ENCODE measurements around the gene TTLL9. TPM values are rescaled to one million over a fixed set of nuclear protein-coding genes. Genes with fewer than 3 reads are reported as not detected.

TTLL9 gene
- total and polyA plus RNA-seq, 2 of the 13 experiments (the other 11 are each of a cell fraction or from before 2014, with no cell fraction given): not detected

GRCh38 chr20:31861385-31862156 is 8.9 kb upstream of the TTLL9 start (continued):
- peak; percentile 24; the same call in 1 of the 2 replicates for TF ChIP-seq PAXIP1 (CRISPR knock-in tag; conservative IDR thresholded peaks at IDR 0.05)
- 0 out of 2 replicates have a peak, but pooled peaks have one; percentile 29 for TF ChIP-seq ZNF704 (CRISPR knock-in tag; IDR thresholded peaks at IDR 0.05; ENCODE audit: borderline replicate concordance)
- TF ChIP-seq ZBTB3 (CRISPR knock-in tag; IDR thresholded peaks at IDR 0.05; ENCODE audit: borderline replicate concordance, low read depth): 0 out of 2 replicates have a peak, but pooled peaks have one; percentile 40
- TF ChIP-seq ZNF572 (CRISPR knock-in tag; IDR thresholded peaks at IDR 0.05): 0 out of 2 replicates have a peak, but pooled peaks have one; percentile 16
- TF ChIP-seq KDM6A (CRISPR knock-in tag; IDR thresholded peaks at IDR 0.05; ENCODE audit: low read depth): no peak
- no peak for TF ChIP-seq ZSCAN9 (CRISPR knock-in tag; IDR thresholded peaks at IDR 0.05; ENCODE audit: borderline replicate concordance)
- no peak for TF ChIP-seq REXO4 (CRISPR knock-in tag; IDR thresholded peaks at IDR 0.05; ENCODE audit: borderline replicate concordance)
- peak; percentile 79 for TF ChIP-seq ZNF576 (CRISPR knock-in tag; IDR thresholded peaks at IDR 0.05)
- TF ChIP-seq ZNF644 (CRISPR knock-in tag; IDR thresholded peaks at IDR 0.05; ENCODE audit: low read depth): no peak
- TF ChIP-seq SMARCC2 (IDR thresholded peaks at IDR 0.05): no peak
- TF ChIP-seq GLMP (CRISPR knock-in tag; IDR thresholded peaks at IDR 0.05; ENCODE audit: borderline replicate concordance): no peak
- no peak for TF ChIP-seq ZKSCAN8 (CRISPR knock-in tag; IDR thresholded peaks at IDR 0.05; ENCODE audit: borderline replicate concordance)
- TF ChIP-seq HMGA1 (CRISPR knock-in tag; conservative IDR thresholded peaks at IDR 0.05): no peak
- no peak for TF ChIP-seq ZFP62 (CRISPR knock-in tag; IDR thresholded peaks at IDR 0.05)
- peak; percentile 28; the same call in 1 of the 2 replicates for TF ChIP-seq RXRB (CRISPR knock-in tag; IDR thresholded peaks at IDR 0.05; ENCODE audit: borderline replicate concordance)
- no peak for TF ChIP-seq AKNA (CRISPR knock-in tag; IDR thresholded peaks at IDR 0.05; ENCODE audit: borderline replicate concordance)
- peak; percentile 35; the same call in 1 of the 2 replicates for TF ChIP-seq ZNF891 (CRISPR knock-in tag; IDR thresholded peaks at IDR 0.05)

Measured in HepG2 (cell line).